Left renal cortex interstitium (tissue), 4 donors: ENCODE measurements around the gene AK8. TPM values are rescaled to one million over a fixed set of nuclear protein-coding genes. Genes with fewer than 3 reads are reported as not detected.

Experiments used
- DNase-seq, 4 donors: peaks; one replicate each; pipeline ENCODE4 v3.0.0-alpha.2; 2013; ENCODE audit warnings: low read depth in 4 of 4, low spot score in 2 of 4, missing footprints in 1 of 4
- polyA plus RNA-seq, 4 donors: library from polyadenylated mRNA; unstranded; fragments of 120-200 nt; gene quantifications; one replicate each; pipeline ENCODE4 v1.2.1, GENCODE V29; 2013; ENCODE audit not compliant: insufficient read length in 4 of 4

The AK8 gene
- polyA plus RNA-seq, 4 donors, result 2.9 to 4.0 (median 3.7) TPM

DNA sequence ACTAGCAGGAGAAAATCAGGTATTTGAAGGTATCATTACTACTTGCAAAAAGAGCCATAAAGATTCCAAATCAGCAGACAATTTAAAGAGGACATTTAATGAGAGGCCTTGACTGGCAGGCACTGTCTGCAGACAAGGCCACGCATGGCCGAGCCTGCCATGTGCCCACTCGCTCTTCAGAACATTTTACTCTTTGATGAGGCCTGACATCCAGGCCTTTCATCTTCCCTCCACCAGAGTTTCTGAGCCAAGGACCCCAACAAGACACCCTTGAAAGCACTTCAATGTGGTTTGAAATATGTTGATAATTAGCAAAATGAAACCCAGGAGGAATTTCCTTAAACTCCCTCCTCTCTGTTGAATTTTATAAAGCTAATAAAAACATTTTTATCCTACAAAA is 16.4 kb downstream of the AK8 start:
- no peak for DNase-seq

DNA sequence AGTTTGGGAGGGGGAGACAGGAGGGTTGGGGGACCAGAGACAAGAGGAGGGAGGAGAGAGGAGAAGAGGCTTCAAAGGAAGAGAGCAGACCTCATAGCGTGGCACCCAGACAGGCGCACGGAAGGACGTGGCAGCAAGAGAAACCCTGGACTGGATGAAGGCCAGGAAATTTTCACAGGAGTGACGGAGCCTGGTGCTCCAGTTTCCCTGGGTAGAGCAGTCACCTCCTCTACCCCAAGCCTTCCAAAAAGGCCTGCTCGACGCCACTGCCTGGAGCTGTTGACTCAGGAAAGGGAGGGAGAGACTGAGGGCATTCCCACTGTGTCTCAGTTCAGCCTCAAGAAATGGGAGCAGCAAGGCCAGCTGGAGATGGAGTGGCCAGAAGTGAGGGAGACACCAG is 19.3 kb downstream of the AK8 start:
- no peak for DNase-seq

DNA sequence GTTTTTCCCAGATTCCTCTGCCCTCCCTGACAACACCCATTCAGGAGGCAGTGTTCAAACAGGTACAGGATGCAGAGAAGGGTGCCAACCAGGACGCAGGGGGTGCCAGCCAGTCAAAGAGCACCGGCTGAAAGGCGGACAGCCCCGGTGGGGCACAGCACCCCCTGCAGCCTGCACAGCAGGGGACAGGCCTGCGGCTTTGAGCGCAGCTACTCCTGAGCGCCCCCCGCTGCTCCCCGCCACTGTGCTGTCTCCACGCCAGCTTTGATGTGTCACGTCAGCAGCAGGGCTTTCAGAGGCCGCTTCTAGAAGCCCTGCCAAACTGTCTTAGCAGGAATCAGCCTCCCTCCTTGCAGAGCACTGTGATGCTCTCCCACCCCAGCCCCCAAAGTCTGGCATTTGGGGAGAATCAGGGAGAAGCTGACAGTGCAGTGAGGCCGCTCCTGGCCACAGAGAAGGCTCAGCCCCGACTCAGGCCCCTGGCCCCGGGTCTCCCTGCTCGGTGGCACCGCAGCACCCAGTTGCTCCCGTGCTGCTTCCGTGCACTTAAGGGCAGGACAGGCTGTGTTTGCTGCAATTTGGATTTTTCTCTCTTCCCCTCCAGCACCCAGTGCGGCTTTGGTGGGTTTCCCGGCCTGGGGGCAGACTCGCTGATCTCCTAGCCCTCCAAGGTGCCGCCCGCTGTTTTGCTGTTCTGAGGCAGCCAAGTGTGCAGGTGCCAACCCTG is 20.3 kb downstream of the AK8 start:
- no peak for DNase-seq

DNA sequence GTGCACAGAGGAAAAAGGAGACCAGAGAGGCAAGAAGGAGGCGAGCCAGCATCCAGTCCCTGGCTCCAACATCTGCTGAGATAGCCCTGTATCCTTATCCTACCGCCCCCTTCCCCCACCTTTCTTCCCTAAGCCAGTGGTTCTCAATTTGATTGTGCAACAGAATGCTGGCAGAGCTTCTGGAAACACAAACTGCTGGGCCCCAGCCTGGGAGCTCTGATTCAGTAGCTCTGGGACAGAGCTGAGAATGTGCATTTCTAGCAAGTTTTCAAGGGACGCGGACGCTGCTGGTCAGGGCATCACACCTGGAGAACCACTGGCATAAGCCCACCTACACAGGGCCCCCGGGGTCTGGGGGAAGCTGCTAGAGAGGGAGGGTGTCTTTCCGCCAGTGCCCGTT is 21.1 kb downstream of the AK8 start:
- DNase-seq, result no peak

DNA sequence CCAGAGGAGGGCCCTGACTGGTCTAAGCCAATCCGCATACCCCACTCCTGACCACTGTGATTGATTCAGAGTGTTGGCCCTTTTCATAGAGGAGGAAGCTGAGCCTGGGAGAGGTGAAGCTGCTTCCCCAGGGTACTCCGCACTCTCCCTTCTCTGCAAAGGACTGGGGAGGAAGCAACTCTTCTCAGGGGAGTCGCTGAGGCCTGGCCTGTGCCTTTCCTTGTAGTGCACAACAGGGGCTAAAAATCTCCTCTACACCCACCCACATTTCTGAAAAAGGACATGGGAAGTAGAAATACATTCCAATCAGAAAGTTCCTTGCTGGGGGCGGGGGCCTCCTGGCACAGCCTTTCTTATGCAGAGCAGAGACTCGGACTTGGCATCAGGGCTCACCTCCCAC is 22.2 kb downstream of the AK8 start:
- DNase-seq, result no peak

DNA sequence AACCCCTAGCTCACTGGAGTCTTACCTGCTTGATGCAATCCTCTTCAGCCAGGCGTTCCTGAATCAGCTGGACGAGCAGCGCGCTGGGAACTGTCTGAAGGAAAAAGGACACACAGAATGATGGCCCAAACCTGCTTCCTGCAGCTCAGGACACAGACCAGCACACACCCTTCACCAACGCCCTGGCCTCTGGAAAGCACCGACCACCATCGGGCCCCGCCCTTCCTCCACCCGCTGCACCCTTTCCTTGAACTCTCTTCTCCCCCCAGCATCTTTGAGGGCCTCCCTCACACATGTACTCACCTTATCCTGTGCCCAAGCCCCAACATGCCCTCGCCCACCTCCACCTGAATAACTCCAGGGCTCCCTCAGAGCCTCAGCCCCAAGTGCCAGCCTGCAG is 23.3 kb downstream of the AK8 start:
- no peak for DNase-seq

DNA sequence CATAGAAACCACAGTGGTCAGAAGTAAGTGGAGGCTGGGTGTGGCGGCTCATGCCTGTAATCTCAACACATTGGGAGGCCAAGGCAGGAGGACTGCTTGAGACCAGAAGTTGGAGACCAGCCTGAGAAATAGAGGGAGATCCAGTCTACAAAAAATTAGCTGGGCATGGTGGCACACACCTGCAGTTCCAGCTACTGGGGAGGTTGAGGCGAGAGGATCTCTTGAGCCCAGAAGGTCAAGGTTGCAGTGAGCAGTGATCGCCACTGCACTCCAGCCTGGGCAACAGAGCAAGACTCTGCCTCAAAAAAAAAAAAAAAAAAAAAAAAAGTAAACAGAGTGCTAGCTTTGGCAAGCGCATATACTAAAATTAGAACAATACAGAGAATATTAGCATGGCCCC is 24.6 kb downstream of the AK8 start:
- DNase-seq, result no peak

DNA sequence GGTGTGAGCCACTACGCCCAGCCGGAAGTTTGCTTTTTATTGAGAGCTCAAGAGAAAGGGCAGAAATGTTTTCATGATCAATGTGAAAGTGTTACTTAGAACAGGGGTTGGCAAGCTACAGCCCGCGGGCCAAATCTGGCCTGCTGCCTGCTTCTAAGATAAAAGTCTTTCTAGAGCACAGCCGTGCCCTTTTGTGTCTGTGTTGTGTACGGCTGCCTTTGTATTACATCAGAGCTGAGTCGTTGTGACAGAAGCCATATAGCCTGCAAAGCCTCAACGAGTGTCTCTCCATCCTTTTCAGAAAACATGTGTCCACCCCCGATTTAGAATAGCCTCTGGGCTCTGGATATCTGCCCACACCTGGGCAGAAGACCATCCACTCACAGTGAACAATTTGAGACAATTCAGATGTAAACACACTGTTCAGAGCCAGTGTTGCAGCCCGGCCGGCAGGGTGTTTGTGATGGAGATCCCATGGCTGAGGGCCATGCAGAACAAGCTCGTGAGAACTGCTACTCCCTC is 28.8 kb downstream of the AK8 start:
- DNase-seq, result no peak

DNA sequence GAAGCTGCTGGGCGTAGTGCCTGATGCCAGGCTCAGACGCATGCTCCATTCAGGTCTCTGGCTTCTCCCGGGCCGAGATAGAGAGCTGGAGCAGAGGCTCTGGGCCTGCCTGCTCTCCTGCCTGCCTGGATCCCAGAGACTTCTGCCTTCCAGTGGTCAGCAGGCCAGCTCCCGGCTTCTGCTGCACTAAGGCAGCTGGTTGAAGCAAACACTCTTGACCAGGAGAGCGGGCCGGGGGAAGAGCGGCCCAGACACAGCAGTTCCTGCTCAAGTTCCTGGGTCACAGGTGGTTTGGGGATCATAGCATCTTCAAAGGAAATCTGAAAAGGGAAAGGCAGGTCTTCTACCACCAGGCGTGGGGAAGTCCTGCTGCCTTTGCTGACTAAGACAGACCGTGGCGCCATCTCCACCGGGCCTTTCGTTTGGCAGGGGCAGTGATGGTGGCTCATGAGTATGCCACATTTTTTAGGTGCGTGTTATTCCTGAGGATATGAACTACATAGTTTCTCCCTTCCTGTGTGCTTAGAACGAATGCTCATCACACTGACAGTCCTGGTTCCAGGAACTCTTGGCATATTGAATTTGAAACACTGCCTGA is 31.1 kb downstream of the AK8 start:
- DNase-seq, result no peak

DNA sequence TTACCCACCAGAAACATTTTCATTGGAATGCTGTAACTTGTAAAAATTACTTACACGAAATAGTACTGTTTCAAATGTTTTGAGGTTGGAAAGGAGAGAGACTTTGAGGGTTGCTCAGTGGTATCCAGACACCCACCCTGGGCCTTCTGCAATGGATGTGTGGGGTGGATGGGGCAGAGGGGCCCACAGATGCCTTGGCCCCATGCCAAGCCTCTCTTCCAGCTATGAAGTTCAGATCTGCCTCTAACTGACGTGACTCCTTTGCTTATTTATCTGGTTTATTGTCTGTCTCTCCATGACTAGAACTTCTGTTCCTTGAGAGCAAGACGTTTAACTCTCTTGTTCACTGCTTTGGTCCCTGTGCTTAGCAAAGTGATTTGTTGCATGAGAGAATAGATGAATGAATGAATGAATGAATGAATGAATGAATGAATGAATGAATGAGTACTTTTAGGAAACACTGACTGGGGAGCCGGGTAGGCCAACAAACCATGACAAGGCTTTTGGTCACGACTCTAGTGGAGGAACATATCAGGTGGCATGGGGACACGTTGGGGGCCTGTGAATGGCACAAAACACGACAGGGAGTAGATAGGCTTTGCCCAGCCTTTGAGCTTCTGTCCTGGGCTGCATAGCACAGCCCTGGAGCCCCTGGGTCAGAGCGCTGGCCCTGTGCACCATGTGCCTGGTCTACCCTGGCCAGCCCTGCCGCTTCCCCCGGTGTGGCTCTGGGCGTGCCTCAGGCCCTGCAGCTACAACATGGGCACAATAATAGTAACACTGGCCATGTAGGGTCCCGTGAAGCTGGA is 31.8 kb downstream of the AK8 start:
- no peak for DNase-seq

DNA sequence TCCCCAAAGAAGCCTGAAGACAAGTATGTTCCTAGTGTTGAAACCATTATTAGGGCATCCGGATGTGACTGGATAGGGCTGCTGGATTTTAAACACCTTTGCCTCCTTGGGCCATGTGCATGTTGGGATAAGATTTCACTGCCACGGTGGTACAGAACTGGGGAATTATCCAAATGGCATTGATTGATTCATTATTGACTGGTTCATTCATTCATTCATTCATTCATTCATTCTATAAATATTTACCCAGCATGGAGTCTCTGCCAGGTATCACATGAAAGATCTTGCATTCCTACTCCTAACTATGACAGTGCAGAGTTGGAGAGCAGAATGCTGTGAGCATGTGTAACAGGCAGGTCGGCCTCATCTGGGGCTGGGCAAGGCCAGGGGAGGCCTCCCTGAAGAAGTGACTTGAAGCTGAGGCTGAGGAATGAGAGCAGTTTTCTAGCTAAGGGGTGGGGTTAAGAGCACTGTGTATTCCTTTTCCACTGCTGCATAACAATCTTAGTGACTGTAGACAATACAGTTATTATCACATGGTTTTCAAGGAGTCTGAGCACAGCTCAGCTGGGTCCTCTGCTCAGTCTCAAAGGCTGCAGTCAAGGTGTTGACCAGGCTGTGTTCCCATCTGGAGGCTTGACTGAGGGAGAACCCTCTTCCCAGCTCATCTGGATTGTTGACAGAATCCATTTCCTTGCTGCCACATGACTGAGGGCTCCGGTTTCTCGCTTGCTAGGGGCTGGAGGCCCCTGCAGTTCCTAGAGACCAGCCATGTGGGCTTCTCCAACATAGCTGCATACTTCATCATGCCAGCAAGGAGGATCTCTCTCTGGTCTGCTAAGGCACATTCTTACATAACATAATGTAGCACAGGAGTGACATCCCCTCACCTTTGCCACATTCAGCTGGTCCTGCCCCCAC is 35.7 kb downstream of the AK8 start:
- DNase-seq, result no peak

DNA sequence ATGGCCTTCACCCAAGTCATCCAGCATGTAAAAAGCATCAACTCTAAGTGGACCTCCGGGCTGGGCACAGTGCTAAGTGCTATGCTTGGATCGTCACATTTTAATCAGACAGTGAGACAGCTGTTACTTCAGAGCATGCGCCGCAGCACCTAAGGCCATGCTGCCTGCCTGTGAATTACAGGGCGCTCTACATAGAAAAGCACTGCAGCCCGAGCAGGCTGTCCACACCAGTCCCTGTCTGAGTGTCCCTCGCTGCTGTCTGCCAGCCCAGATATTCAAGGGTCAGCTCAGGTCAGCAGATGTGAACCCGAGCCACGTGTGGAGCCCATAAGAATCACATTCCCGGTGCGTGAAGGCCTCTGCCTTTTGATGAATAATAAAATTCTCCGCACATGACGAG is 37.1 kb downstream of the AK8 start:
- DNase-seq, result no peak

DNA sequence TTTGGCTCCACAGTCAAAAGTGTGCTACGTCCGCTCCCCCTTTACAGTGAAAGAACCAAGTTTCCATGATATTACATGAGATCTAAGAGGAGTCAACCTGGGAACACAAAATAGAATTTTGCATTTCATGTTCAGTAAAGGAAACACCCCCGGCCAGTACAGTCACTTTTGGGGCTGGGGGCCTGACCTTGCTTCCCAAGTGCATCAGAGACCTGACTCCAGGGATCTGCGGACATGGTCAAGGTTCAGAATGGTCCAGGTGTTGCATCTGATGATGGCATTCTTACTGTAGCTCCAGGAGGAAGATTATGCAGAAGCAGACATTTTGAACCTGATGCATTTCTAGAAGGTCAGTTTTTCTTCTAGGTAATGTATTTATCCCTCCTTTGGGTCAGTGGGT is 39.8 kb downstream of the AK8 start:
- DNase-seq, result no peak

DNA sequence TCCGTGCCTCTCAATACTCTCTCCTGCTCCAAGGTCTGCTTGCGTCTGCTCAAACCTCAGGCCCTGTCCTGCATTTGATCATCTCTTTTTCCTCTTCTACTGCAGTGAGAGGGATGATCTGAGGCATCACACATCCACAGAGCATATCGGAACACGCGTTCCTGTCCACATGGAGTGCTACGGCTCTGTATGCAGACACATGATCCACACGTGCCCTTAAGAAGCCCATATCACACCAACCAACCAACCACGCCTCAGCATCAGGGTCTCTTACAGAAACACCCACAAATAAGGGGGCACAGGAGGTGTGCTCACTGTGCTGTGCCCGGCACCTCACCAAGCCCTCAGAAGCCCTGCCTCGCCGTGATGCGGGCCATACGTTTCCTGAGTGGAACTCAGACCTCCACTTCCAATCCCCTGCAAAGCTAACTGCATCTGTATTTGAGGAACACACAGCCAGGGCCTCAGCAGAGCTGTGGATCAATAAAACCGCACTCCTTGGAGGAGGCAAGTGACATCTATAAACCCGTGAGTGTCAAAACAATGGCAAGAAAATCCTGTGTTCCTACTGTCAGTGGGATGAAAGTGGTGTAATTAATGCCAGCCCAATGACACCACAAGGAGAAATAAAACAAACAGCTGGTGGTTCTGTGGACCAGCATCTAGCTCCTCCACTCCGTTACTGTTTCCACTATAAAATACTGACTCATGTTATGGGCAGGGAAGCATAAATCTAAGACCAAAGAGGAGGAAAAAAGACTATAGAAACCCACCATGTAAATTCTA is 40.4 kb downstream of the AK8 start:
- DNase-seq, result no peak

DNA sequence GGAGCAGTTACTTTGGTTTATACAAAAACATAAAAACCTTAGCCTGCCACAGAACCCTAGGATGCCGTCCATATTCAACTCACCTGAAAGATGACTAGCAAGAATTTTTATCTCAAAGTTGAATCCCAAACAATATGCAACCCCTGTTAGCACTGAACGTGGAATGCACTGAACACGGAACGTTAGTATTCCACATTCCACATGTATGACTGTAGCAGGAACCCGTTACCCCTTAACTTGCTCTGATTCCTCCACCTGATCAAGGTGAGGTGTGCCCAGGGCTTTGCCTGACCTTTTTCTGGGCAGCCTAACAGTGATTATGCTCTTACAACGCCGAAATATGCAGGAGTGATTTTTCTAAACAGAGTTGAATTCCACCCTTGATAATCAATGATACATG is 43.7 kb downstream of the AK8 start:
- DNase-seq, result no peak

DNA sequence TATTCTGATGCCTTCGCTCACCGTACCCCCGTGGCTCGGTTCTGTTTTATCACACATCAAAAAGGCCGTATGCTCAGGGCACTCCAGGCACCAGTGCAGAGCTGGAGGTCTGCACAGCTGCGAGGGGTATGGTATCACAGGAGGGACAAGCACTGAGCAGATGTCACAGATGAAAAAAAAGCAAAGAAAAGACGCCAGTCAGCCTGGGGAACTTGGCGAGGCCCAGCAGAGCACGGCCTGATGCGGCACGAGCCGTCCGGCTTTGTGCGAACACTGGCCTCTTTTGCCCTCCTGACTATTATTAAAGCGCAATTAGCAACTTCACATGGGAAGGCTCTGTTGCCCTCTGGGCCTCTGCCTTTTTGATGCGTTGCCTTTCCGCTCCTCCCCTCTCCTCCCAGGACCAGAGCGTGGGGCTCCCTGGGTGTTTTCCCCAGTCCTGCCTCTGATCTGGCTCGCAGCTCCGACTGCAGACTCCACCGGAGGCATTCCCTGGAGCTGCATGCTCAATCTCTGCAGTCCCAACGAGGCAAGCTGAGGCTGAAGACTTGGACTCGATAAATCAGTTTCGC is 44.4 kb downstream of the AK8 start:
- no peak for DNase-seq

DNA sequence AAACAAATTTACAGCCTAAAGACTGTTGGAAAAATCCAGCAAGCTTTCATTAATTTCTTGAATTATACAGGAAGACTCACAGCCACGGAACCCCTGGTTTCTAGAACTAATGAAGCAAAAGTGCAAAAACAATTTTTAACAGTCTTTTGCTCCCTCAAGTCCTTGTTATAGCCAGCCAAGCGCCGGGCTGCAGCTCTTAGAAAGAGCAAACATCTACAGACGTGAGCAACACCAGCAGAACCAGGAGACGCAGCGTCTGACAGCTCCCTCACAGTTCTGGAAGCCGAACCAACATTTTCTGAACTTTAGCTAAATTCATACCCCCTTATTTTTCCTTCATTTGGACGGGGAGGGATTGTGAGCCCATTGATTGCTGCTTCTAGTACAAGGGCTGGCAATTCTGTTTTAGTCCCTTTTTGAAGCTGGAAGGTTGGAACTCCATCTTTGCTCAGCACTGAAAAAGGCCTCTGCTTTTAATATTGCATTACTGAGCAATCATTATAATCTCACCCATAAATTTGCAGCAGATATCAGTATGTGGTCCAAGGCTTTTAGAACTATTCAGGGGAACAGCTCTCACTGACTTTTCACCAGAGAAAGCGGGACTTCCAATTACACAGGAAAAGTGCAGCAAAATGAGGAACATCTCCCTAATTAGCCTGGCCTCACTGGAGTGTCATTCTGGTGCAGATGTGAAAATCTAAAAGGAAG is 45.8 kb downstream of the AK8 start:
- DNase-seq, result no peak

DNA sequence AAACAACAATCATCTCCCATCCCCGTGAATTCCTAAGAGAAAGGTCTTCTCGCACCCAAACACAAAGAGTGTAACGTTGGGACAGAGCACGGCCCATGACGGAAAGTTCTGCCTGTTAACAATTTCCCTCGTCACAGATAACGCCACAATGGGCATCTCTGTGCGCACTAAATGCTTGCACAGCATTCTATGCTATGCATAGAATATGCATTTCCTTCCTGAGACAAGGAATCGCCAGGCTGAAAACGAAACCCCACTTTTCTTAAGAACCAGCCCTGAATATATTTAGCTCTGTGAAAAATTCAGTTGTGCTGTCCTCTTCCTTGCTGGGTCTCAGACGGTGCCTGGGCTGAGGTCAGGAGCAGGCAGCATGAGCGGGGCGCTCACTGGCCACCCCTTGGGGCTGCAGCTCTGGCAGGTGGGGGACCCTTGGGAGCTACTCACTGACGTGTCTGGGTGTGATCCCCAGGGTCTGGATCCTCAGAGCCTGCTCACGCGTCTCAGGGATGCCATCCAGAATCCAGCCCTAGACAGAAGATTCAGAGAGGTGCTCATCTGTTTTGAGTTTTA is 49.8 kb downstream of the AK8 start:
- DNase-seq, result no peak

DNA sequence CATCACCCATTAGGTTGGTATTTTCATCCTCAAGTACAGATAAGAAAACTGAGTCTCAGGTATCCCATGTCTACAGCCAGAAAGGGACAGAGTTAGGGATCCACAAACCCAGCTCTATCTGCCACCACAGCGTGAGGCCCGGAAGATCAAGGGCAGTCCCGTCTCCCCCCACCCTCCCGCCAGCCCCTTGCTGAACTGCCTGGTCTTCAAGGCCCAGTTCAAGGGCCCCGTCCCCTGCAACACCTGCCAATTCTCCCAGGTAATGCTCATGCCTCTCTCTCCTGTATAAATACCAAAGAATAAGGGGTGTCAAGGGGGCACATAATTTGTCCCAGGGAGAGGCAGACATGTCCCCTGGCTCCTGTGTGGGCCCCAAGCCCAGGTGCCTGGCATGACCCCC is 50.7 kb downstream of the AK8 start:
- no peak for DNase-seq
